T-helper 1 cell treated with Interleukin-12 subunit alpha and Interleukin-12 subunit beta and Interleukin-4 antibody, amounts not matched to agents 30 μg/mL and 1 μg/mL, for 36 hours (primary cell): ENCODE measurements around the gene GYG2.

ENCODE experiments used
- H3K27ac Mint-ChIP-seq: one replicate; pipeline ENCODE4 v1.8.0; 2021; ENCODE audit warnings: mild to moderate bottlenecking, mixed read lengths
- H3K27me3 Mint-ChIP-seq: one replicate; pipeline ENCODE4 v1.8.0; 2021; ENCODE audit warnings: low read depth, mixed read lengths
- H3K36me3 Mint-ChIP-seq: one replicate; pipeline ENCODE4 v1.8.0; 2021; ENCODE audit warnings: low read depth, mixed read lengths
- H3K4me1 Mint-ChIP-seq: one replicate; pipeline ENCODE4 v1.8.0; 2021; ENCODE audit warnings: low read depth, mixed read lengths
- H3K4me3 Mint-ChIP-seq: one replicate; pipeline ENCODE4 v1.8.0; 2021; ENCODE audit warnings: mild to moderate bottlenecking, moderate library complexity, mixed read lengths
- H3K9me3 Mint-ChIP-seq: one replicate; pipeline ENCODE4 v1.8.0; 2021; ENCODE audit warnings: mixed read lengths

GYG2 gene

DNA sequence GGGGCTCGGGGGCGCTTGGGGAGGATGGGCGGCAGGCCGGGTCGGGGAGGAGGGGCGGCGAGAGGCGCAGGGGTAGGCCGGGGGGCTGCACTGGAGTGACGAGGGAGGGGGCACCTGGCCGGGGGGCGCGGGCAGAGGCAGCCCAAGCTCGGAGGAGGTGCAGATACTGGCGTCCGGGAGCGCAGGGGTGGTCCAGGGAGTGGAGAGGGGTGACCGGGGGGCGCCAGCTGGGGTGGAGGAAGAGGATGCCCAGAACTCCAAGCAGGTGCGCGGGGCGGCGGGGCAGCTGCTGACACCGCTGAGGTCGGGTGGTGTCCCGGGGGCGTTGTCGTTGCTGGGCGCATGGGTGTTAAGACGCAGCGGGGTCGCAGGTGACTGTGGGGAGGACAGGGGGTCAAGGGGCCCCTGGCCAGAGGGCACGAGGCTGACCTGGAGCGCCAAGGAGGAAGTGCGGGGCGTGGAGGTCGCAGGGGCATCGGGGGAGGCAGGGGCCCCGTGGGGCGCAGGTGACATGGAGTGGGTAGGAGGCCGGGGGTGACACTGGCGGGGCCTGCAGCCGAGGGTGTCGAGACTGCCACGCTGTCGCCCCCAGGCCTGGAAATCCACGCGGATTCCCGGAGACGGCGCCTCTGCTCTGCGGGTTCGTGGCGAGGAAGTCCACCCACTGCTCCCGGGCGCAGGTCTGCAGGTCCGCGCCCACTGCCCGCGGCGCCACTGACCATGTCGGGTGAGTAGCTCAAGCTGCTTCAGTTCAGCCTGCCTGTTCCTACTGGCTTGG is 928 bp downstream of the GYG2 start:
- no peak overlapping the region for H3K4me3 Mint-ChIP-seq
- H3K27me3 Mint-ChIP-seq: peaks cover 3% of the 10 kb centered on the region
- no peaks in the 10 kb centered on the region for H3K36me3 Mint-ChIP-seq
- no peak overlapping the region for H3K27ac Mint-ChIP-seq
- no peaks in the 10 kb centered on the region for H3K4me1 Mint-ChIP-seq
- H3K9me3 Mint-ChIP-seq: no peaks in the 10 kb centered on the region

DNA sequence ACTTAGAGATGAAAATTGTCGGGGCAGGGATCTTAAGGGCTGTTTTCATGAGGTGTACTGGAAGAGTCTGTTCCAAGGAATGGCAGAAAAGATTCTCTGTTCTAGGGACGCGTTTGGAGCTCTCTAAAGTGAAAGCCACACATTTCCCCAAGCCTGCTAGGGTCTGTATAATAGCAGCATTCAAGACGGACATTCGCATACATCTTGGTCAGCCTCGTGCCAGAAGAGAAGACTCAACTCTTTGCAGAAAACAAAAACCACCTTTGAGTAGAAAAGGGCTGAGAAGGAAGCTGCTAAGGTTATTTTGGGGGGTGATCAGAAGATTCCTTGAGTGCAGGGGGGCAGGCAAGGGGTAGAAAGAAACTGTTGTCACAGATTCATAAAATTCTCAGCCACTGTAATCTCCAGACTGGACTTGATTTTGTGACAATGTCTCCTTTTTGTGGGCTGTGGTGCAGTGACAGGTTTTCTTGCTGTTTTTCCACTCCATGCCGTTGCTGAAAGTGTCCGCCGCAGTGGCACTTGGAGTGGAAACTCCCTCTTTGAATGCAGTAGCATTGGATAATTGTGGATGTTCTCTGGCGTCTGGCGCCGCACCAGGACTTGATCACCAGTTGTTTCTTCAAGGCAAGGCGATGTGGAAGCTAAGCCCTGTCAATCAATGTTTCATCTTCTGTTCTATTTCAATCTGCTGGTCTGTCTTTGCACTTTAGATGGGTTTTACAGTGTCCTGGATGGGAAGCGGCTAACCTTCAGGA is 2.9 kb downstream of the GYG2 start:
- no peak overlapping the region for H3K27ac Mint-ChIP-seq
- no peaks in the 10 kb centered on the region for H3K4me1 Mint-ChIP-seq
- H3K36me3 Mint-ChIP-seq: no peaks in the 10 kb centered on the region
- no peak overlapping the region for H3K4me3 Mint-ChIP-seq
- peaks cover 3% of the 10 kb centered on the region for H3K27me3 Mint-ChIP-seq
- peaks cover 6% of the 10 kb centered on the region for H3K9me3 Mint-ChIP-seq

DNA sequence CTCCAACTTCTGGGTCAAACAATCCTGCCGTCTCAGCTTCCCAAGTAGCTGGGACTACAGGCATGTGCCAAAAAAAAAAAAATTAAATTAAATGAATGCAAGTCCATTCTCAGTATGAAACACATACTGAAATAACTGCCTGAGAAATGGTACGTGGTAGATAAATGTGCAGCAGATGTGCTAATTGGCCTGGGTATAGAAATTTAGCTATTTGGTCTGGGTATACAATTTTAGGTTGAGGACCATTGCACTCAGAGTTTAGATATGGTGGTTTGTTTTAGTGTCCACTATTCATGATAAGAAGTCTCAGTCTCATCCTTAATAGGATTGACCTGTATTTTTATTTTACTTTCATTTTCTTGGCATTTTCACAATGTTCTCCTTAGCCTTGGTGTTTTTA is 9.2 kb downstream of the GYG2 start:
- Mint-ChIP-seq H3K27me3 (no peaks in the 10 kb centered on the region), H3K36me3 (no peaks in the 10 kb centered on the region)

DNA sequence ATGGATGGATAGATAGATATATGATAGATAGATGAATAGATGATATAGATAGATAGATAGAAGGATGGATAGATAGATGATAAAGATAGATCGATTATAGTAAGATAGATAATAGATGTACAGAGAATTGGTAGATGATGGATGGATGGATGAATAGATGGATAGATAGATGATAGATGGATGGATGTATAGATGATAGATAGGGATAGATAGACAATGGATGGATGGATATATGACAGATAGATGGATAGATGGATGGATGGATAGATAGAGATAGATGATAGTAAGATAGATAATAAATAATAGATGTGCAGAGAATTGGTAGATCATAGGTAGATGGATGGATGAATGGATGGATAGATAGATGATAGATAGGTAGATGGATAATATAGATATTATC is 12.2 kb downstream of the GYG2 start:
- Mint-ChIP-seq H3K36me3 (no peaks in the 10 kb centered on the region), H3K27ac (no peak overlapping the region), H3K27me3 (no peaks in the 10 kb centered on the region), H3K4me3 (no peak overlapping the region), H3K4me1 (no peaks in the 10 kb centered on the region), H3K9me3 (peaks cover 29% of the 10 kb centered on the region)

More for the DNA sequence above, 9.2 kb downstream of the GYG2 start:
- Mint-ChIP-seq H3K4me3 (no peak overlapping the region), H3K9me3 (peaks cover 30% of the 10 kb centered on the region), H3K4me1 (no peaks in the 10 kb centered on the region), H3K27ac (no peak overlapping the region)

DNA sequence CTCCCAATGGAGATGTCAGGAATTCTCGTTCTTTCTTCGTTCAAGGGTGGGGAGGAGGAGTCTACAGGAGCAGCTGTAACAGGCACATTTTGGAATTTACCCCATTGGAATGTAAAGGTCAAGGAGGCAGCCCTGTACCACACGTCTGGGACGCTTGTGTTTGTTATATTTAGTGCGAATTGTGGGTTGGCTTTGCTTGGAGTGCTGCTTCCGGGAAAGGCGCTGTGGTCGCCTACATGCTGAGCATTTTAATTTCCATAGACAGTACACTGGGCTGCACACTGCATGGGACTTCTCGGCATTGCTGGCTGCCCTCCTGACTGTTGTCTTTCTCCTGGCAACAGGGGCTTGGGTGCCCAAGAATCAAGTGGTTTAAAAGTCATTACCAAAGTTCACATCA is 12.8 kb downstream of the GYG2 start:
- H3K4me1 Mint-ChIP-seq: no peaks in the 10 kb centered on the region
- no peaks in the 10 kb centered on the region for H3K36me3 Mint-ChIP-seq
- H3K27me3 Mint-ChIP-seq: no peaks in the 10 kb centered on the region
- H3K4me3 Mint-ChIP-seq: no peak overlapping the region
- no peak overlapping the region for H3K27ac Mint-ChIP-seq
- H3K9me3 Mint-ChIP-seq: peaks cover 27% of the 10 kb centered on the region

DNA sequence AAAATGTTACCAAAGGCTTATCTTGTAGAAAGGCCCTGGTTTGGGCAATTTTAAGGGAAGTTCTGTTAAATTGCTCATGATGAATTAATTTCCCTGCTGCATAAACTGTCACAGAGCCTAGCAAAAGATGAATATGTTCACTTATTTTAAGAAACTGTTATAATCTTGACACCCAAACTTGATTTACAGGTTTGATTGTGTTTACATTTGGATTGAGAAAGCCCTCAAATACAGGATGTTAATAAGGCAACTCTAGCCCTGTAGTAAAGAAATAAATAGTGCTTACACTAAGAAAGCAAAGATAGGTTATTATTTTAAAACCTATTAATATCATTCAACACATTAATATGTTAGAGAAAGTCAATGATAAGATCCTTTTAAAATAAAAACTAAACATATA is 18.3 kb downstream of the GYG2 start:
- Mint-ChIP-seq H3K4me1 (no peaks in the 10 kb centered on the region), H3K36me3 (no peaks in the 10 kb centered on the region), H3K9me3 (peaks cover 3% of the 10 kb centered on the region), H3K27me3 (no peaks in the 10 kb centered on the region), H3K27ac (no peak overlapping the region), H3K4me3 (no peak overlapping the region)

DNA sequence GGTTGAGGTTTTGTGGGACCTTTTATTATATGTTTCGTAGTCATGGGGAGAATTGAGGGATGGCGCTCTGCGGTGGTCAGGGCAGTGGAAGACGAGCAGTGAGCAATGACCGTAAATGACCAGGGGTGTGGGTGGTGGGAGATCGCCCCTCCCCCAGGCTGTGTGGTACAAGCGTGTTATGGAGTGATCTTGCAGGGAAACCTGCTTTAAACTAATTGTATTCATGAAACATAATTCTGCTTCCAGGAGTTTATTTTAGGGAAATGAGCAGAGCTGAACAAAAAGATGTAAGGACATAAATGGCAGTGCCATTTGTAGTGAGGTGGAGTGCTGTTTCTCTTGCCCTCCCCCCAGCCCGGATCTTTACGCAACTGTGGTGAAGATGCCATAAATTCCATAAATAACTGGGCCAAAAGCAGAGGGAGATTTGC is 20.2 kb downstream of the GYG2 start:
- Mint-ChIP-seq H3K27me3 (no peaks in the 10 kb centered on the region), H3K36me3 (no peaks in the 10 kb centered on the region), H3K27ac (no peak overlapping the region), H3K4me1 (no peaks in the 10 kb centered on the region), H3K4me3 (no peak overlapping the region), H3K9me3 (peaks cover 2% of the 10 kb centered on the region)

DNA sequence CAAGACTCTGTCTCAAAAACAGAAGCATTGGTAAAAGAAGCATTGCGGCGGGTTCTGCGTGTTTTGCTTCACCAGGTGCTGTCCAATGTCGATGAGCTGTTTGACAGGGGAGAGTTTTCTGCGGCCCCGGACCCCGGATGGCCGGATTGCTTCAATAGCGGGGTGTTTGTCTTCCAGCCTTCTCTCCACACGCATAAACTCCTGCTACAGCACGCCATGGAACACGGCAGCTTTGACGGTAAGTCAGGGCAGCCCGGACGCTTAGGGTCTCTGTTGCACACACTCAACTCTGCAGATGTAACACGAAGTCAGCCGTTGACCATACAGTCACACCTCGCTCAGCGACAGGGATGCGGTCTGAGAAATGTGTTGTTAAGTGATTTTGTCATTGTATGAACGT is 26.2 kb downstream of the GYG2 start:
- H3K4me3 Mint-ChIP-seq: no peak overlapping the region
- no peak overlapping the region for H3K27ac Mint-ChIP-seq
- no peaks in the 10 kb centered on the region for H3K9me3 Mint-ChIP-seq
- H3K4me1 Mint-ChIP-seq: no peaks in the 10 kb centered on the region
- H3K27me3 Mint-ChIP-seq: no peaks in the 10 kb centered on the region
- no peaks in the 10 kb centered on the region for H3K36me3 Mint-ChIP-seq

DNA sequence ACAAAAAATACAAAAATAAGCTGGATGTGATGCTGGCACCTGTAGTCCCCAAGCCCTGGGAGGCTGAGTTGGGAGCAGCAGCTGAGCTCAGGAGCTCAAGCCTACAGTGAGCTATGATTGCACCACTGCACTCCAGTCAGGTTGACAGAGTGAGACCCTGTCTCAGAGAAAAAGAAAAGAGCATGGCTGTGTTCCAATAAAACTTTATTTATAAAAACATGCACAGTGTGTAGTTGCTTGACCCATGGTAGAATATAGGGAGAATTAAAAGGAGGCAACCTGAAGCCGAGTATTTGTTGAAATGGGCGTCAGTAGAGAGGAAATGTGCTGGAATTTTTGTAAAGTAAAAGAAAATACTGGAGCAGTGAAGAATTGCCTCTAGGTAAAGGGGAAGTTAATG is 27.0 kb downstream of the GYG2 start:
- Mint-ChIP-seq H3K27me3 (no peaks in the 10 kb centered on the region), H3K4me1 (no peaks in the 10 kb centered on the region), H3K4me3 (no peak overlapping the region), H3K36me3 (no peaks in the 10 kb centered on the region), H3K27ac (no peak overlapping the region), H3K9me3 (no peaks in the 10 kb centered on the region)

DNA sequence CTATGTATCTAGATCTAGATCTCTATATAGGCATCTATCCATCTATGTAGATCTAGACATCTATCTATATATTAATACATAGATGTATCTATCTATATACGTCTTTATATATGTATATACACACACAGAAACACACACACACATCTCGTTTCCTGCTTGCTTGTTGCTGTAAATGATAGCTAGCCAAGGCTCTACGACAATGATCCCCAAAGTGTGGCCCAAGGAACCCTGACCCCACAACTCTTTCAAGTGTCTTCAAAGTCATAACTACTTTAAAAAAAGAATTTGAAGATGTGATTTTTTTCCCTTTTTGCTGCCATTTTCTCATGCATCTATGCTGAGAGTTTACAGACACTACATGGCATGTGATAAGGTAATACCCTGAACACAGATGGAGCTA is 28.8 kb downstream of the GYG2 start:
- no peaks in the 10 kb centered on the region for H3K36me3 Mint-ChIP-seq
- no peaks in the 10 kb centered on the region for H3K4me1 Mint-ChIP-seq
- H3K9me3 Mint-ChIP-seq: no peaks in the 10 kb centered on the region
- H3K27me3 Mint-ChIP-seq: no peaks in the 10 kb centered on the region
- no peak overlapping the region for H3K27ac Mint-ChIP-seq
- no peak overlapping the region for H3K4me3 Mint-ChIP-seq

DNA sequence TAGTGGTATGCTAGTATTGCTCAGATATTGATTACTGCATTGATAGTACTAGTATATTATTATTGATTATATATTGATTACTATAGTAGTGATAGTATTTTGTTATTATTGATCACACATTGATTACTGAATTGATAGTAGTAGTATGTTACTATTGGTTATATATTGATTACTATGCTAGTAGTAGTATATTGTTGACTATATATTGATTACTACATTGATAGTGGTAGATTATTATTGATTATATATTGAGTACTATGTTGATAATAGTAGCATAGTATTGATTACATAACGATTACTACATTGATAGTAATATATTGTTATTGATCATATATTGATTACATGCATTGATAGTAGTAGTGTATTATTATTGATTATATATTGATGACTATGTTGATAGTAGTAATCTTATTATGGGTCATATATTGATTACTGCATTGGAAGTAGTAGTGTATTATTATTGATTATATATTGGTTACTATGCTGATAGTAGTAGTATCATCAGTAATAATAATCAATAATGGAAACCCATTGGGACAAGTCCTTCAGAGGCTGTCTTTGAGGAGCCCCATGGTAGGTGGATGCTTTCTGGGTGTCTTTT is 30.6 kb downstream of the GYG2 start:
- H3K4me3 Mint-ChIP-seq: no peak overlapping the region
- H3K36me3 Mint-ChIP-seq: no peaks in the 10 kb centered on the region
- no peaks in the 10 kb centered on the region for H3K9me3 Mint-ChIP-seq

DNA sequence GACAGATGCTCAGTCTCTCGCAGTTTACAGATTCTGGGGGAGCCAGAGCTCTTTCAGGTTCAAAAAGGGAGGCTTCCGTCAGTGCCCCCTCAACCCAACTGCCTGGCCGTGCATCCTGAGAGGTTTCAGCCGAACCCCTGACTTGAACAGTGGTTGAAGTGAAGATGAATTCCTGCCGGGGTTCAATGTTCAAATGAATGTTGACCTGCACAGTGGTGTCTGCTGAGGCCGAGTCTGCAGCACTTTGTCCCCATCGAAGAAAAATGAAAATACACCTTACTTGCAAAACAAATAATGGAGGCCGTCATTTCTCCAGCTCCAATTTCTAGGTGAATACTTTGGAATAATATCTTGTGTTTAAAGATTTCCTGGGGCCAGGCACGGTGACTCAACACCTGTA is 33.7 kb downstream of the GYG2 start:
- H3K9me3 Mint-ChIP-seq: no peaks in the 10 kb centered on the region
- no peaks in the 10 kb centered on the region for H3K4me1 Mint-ChIP-seq
- no peak overlapping the region for H3K27ac Mint-ChIP-seq

More for the DNA sequence above, 30.6 kb downstream of the GYG2 start:
- no peaks in the 10 kb centered on the region for H3K27me3 Mint-ChIP-seq
- H3K4me1 Mint-ChIP-seq: no peaks in the 10 kb centered on the region
- no peak overlapping the region for H3K27ac Mint-ChIP-seq

DNA sequence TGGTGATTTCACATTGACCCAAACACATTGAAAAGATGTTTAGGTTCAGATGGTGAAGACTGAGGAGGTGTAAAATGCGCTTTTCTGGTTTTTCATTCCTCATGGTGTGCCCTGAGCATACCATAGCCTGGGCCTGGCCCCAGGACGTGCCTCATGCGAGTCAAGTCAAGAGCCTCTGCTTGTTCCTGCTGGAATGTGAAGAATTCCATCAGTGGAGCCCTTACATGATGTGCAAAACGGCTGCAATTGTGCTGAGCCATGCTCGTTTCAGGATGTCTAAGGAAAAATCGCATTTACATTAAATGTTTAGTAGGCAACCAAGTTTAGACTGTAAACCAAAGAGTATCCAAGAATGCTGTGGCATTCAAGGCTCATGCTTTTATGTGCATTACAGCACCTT is 34.9 kb downstream of the GYG2 start:
- Mint-ChIP-seq H3K27me3 (no peaks in the 10 kb centered on the region), H3K27ac (no peak overlapping the region), H3K4me3 (no peak overlapping the region), H3K9me3 (no peaks in the 10 kb centered on the region), H3K36me3 (no peaks in the 10 kb centered on the region), H3K4me1 (no peaks in the 10 kb centered on the region)

More for the DNA sequence above, 33.7 kb downstream of the GYG2 start:
- Mint-ChIP-seq H3K27me3 (no peaks in the 10 kb centered on the region), H3K4me3 (no peak overlapping the region), H3K36me3 (no peaks in the 10 kb centered on the region)

DNA sequence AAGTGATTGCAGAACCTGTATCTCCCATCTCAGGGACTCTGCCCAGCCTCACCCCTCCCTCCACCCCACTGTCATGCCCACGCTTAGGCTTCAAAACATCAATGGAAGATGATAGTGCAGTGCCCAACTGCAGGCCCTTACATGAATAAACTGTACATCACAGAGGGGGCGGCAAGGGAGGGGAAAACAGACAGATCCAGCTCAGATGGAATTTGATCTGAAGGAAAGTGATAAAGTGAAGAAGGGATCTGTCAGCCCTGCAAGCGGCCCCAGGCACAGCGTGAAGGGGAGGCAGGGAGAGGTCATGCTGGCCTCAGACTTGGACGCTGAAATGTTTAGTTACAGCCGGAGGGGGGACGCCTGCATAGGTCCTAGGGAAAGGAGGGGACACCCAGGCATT is 38.5 kb downstream of the GYG2 start:
- no peaks in the 10 kb centered on the region for H3K36me3 Mint-ChIP-seq
- no peaks in the 10 kb centered on the region for H3K9me3 Mint-ChIP-seq
- no peak overlapping the region for H3K27ac Mint-ChIP-seq
- no peaks in the 10 kb centered on the region for H3K4me1 Mint-ChIP-seq
- no peaks in the 10 kb centered on the region for H3K27me3 Mint-ChIP-seq
- no peak overlapping the region for H3K4me3 Mint-ChIP-seq

DNA sequence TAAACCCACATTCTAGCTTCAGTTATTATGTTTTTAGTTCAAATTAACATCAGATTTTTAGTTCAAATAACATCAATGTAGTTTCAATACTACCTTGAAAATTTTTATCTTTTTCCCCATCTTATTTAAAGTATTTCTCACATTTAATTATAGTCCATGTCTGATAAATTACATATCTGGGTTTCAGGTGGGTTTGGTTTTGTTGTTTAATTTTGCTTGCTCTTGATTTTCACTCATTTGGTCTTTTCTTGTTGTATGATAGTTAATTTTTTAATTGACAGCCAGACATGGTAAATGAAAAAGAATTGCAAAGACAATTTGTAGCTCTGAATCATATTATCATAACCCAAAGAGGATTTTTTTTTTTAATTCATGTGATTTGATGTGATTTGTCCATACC is 41.9 kb downstream of the GYG2 start:
- Mint-ChIP-seq H3K36me3 (no peaks in the 10 kb centered on the region), H3K9me3 (no peaks in the 10 kb centered on the region), H3K27ac (no peak overlapping the region), H3K27me3 (peaks cover 3% of the 10 kb centered on the region), H3K4me3 (no peak overlapping the region), H3K4me1 (no peaks in the 10 kb centered on the region)
